Endometrial microvascular endothelial cells (primary cell): ENCODE measurements around the gene SMYD4. TPM values are rescaled to one million over a fixed set of nuclear protein-coding genes. Genes with fewer than 3 reads are reported as not detected.
"Not testable (repeated sequence)": the region's sequence is repeated elsewhere in the genome, so short reads cannot be mapped to it uniquely, and the experiment has no call there.

Experiments
- in situ Hi-C: cut with HindIII; loops from 2 replicates; pipeline ENCODE4 v1.10.0; 2017; ENCODE audit warnings: low sequenced_read_pairs, low pct_unique_long_range_greater_than_20kb; ENCODE audit errors: inconsistent ontology term
- total RNA-seq: library from RNA; depleted of rRNA; stranded (reverse); fragments of >200 nt; gene quantifications from one replicate; pipeline ENCODE4 v1.2.3, GENCODE V29; 2015; ENCODE audit errors: inconsistent ontology term

SMYD4 gene
- total RNA-seq, 1 donor from 2014 or later: 6.7 TPM

DNA sequence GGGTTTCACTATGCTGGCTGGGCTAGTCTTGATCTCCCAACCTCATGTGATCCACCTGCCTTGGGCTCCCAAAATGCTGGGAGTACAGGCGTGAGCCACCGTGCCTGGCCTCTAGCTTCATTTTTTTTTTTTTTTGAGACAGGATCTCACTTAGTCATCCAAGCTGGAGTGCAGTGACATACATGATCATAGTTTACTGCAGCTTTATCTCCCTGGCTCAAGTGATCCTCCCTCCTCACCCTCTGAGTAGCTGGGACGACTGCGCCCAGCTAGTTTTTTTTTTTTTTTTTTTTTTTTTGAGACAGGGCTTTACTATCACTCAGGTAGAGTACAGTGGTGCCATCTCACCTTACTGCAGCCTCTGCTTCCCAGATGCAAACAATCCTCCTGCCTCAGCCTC, 9.8 kb upstream of the SMYD4 start:
- in situ Hi-C loops: no loop called here

DNA sequence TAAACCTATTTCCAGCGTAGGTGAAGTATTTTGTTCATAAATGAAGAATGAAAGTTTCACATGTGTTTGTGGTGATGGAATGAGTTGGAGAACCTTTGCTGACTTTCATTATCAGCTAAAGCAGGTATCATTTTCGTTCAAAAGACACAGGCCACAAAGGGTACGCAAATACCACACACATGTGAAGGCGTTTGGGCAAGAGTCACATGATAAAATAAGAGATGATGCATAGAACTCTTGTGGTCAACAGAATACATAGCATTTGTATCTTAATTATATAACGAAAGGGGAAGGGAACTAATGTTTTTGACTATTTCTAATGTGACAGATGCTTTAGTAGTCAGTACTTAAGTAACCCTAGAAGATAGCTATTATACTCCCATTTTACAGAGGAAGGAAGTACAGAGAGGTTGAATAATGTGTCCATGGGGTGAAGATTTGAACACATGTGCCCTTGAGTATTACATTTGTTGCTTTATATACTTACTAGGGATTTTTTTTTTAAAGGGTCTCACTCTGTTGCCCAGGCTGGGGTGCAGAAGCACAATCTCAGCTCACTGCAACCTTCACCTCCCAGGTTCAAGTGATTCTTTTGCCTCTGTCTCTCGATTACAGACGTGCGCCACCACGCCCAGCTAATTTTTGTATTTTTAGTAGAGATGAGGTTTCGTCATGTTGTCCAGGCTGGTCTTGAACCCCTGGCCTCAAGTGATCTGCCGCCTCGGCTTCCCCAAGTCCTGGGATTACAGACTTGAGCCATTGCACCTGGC, 4.9 kb upstream of the SMYD4 start:
- in situ Hi-C loops: no loop called here

- in situ Hi-C loops: no loop called here
These were observed 586 bp upstream of the SMYD4 start for GRCh38 chr17:1830288-1830687.

- in situ Hi-C loops: no loop called here
These were observed 498 bp downstream of the SMYD4 start for GRCh38 chr17:1829216-1829591.

DNA sequence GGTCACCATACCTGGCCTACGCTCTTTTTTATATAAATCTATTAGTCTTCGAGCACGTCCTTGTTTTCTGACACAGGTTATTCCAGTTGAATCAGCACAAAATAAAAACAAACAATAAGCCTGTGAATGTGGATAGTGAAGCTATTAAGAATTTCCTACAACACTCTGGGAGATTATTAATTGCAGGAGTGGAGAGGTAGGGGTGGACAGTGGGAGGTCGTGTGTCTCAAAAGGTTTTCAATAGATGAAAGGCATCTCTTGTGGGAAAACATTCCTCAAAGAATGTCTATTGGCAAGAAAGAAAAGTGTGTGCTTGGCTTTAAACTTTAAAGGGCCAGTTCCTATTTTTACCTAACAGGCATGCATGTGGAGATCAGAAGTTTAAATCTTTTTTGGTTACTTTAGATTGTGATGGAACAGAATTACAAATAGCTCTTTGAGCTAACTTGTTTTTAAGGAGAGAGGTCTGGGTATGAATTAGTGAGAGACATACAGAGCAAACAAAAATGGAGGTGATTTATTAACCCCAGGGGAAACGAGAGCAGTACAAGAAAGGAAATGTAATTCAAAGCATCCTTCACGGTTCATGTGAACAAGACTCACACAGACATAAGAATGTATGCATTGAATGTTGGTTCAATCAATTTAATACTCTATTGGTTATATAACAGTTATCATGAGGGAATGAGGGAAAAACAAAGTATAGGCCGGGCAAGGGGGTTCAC, 9.0 kb downstream of the SMYD4 start:
- in situ Hi-C loops: no loop called here

- in situ Hi-C loops: no loop called here
These were observed 16.6 kb downstream of the SMYD4 start for GRCh38 chr17:1813088-1813487.

GRCh38 chr17:1810450-1811103, 19.1 kb downstream of the SMYD4 start:
- in situ Hi-C loops: no loop called here

GRCh38 chr17:1809815-1810214, 19.9 kb downstream of the SMYD4 start:
- in situ Hi-C loops: not testable (repeated sequence)

- in situ Hi-C loops: no loop called here
These were observed 21.1 kb downstream of the SMYD4 start for GRCh38 chr17:1808644-1809043.

DNA sequence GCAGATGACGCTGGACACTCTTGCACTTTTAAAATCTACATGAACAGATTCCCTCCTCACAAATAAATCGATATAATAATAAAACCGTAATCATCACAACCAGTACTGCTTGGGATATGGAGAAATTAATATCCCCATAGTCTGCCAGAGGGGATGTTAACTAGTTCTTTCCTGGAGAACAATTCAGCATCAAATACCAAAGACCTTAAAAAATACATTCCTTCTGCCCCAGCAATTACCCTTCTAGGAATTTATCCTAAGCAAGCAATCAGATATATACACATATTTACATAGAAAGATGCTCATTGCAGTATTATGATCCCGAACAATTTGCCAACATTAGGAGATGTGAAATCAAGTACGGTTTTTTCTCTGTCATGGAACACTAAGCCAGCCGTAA, 21.8 kb downstream of the SMYD4 start:
- in situ Hi-C loops: no loop called here

DNA sequence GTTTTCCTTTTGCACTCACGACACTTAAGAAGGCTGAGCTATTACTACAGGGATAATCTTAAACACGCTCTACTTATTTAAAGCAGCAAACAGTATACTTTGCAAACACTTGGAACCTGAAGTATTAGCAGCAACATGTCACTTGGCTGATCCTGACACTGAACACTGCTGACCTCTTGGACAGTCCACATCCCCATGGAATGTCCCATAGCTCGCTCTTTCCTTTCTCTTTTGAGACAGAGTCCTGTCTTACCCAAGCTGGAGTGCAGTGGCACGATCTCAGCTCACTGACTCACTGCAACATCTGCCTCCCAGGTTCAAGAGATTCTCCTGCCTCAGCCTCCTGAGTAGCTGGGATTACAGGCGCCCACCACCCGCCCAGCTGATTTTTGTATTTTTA, 26.4 kb downstream of the SMYD4 start:
- in situ Hi-C loops: no loop called here

- in situ Hi-C loops: no loop called here
These were observed 27.3 kb downstream of the SMYD4 start for GRCh38 chr17:1802429-1802828.

DNA sequence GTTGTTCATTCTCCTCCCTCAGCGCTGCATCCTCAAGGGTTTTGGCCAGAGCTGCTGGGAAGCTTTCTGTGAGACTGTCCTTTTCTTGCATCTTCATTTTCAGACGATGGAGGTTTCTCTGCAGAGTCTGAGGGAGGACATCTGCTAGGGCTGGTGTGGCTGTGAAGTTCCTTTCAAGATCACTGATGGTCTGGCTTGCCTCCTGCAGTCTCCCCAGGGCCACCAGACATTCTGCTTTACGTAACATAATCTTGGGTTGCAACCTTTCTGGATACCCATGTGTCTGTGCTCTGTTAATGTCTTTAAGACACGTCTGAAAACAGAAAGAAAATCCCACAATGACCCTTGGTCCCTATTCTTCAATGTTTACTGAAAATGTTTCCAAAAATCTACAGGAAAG, 29.0 kb downstream of the SMYD4 start:
- in situ Hi-C loops: no loop called here

DNA sequence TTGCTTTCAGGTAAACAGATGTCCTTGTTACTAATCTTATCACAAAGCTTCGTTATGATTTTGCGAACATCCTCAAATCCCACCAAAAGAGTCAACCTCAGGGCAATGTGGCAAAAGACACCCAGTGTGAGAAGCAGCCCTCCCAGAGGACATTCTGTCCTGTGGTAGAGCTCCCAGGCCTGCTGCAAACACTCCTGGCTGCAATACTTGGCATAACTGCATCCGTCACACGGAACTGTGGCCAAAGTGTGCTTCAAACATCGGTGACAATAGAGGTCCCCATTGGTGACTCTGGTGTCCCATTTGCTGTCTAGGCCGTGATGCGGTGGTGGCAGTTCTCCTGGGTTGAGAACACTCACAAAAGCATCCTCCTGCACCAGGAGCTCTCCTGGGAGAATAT, 29.5 kb downstream of the SMYD4 start:
- in situ Hi-C loops: no loop called here

- in situ Hi-C loops: not testable (repeated sequence)
These were observed 31.9 kb downstream of the SMYD4 start for GRCh38 chr17:1797846-1798245.

DNA sequence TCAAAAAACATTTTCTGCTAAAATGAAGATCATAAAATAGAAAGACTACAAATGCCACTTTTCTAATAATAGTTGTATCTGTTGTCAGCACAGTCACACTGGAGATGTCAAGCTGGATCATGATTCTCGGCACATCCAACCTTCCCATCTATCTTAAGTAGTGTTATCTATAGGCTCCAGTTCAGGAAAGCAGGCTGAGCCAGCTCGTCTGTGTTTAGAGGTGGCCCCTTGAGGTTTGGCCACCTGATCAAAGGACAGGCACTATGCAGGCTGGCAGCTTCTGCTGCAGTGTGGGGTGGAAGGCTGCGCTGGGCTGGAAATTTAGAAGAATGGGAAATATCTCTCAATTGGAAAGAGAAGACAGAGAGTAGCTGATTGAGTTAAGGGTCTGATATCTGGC, 32.4 kb downstream of the SMYD4 start:
- in situ Hi-C loops: no loop called here

- in situ Hi-C loops: no loop called here
These were observed 32.9 kb downstream of the SMYD4 start for GRCh38 chr17:1796800-1797199.

- in situ Hi-C loops: no loop called here
These were observed 36.3 kb downstream of the SMYD4 start for GRCh38 chr17:1793447-1793806.

- in situ Hi-C loops: no loop called here
These were observed 36.9 kb downstream of the SMYD4 start for GRCh38 chr17:1792495-1793446.
